Esophagus muscularis mucosa (tissue), 4 donors: ENCODE results near the gene RAB3B. TPM values are rescaled to one million over a fixed set of nuclear protein-coding genes. Genes with fewer than 3 reads are reported as not detected.
A peak's percentile ranks its signal among the peaks of the same experiment; 100 is the strongest.

Experiments
- DNase-seq: peaks from one replicate; pipeline ENCODE4 v3.0.0-alpha.2; 2017; ENCODE audit errors: extremely low spot score
- H3K27ac ChIP-seq, 4 donors: fragments of 200-600 bp; sonication (generic); replicated peaks in 1 of 4; 1 replicate in 3 of 4; 2 replicates in 1 of 4; pipeline ENCODE4 v1.5.1; 2016 to 2019; ENCODE audit warnings: mild to moderate bottlenecking in 1 of 4
- H3K27me3 ChIP-seq, 4 donors: fragments of 200-600 bp; sonication (generic); one replicate each; pipeline versions ENCODE4 v1.5.1 to v1.6.0; 2016 to 2019
- H3K36me3 ChIP-seq, 4 donors: fragments of 200-600 bp; sonication (generic); one replicate each; pipeline ENCODE4 v1.5.1; 2016 to 2019
- H3K4me1 ChIP-seq, 4 donors: fragments of 200-600 bp; sonication (generic); one replicate each; pipeline ENCODE4 v1.5.1; 2016 to 2019
- H3K4me3 ChIP-seq, 4 donors: fragments of 200-600 bp; sonication (generic); 1 replicate in 2 of 4; 2 replicates in 2 of 4; pipeline ENCODE4 v1.5.1; 2016 to 2019; ENCODE audit warnings: mild to moderate bottlenecking in 4 of 4, moderate library complexity in 1 of 4
- H3K9me3 ChIP-seq, 4 donors: fragments of 200-600 bp; sonication (generic); 1 replicate in 3 of 4; 2 replicates in 1 of 4; pipeline ENCODE4 v1.5.1; 2016 to 2019
- CTCF ChIP-seq, 3 experiments: fragments of 200-600 bp in 2 of 3; fragments of 450-650 bp in 1 of 3; sonication (generic) in 2 of 3; IDR thresholded peaks; one replicate each; pipeline ENCODE4 v1.5.1; 2017 to 2019; ENCODE audit warnings: antibody characterized with exemption in 3 of 3, mild to moderate bottlenecking in 2 of 3, moderate library complexity in 1 of 3
- EP300 ChIP-seq: sonication (generic); formaldehyde crosslinking; IDR thresholded peaks from one replicate; pipeline ENCODE4 v1.6.1; 2017; ENCODE audit warnings: antibody characterized with exemption
- POLR2A ChIP-seq: fragments of 450-650 bp; IDR thresholded peaks from one replicate; pipeline ENCODE4 v1.6.1; 2017; ENCODE audit warnings: antibody characterized with exemption, moderate library complexity, mild to moderate bottlenecking, low read depth
- POLR2AphosphoS5 ChIP-seq, 2 donors: sonication (generic); formaldehyde crosslinking; IDR thresholded peaks; one replicate each; pipeline ENCODE4 v1.6.1; 2017; ENCODE audit warnings: antibody characterized with exemption in 2 of 2
- WGBS: methylation state at CpG from one replicate; pipeline ENCODE4 v1.1.5; 2018; 5-methylcytosine and 5-hydroxymethylcytosine counted together
- intact Hi-C: fragments of 100-400 bp; cut with DNase I; formaldehyde crosslinking; loops from one replicate; pipeline ENCODE4 v1.15.1; 2023
- total RNA-seq, 4 donors: library from RNA; depleted of rRNA; stranded (reverse); fragments of >200 nt; gene quantifications; one replicate each; pipeline versions ENCODE4 v1.1.0 to v1.2.1, GENCODE V29; 2016

RAB3B gene
- total RNA-seq, 4 donors from 2014 or later: 0.42 to 1.3 (median 0.83) TPM

- intact Hi-C loops: no loop called here
- Histone ChIP-seq H3K4me1 (peaks cover 0 to 8% (median 3%) of the 10 kb centered on the region in 4 donors), H3K27me3 (peaks cover 0 to 16% (median 0%) of the 10 kb centered on the region in 4 donors), H3K36me3 (no peaks in the 10 kb centered on the region), H3K9me3 (no peaks in the 10 kb centered on the region), H3K27ac (no peak overlapping the region), H3K4me3 (no peak overlapping the region)
- no peak for DNase-seq
- TF ChIP-seq POLR2AphosphoS5 (IDR thresholded peaks at IDR 0.05) (no peak), POLR2A (no peak), EP300 (no peak), CTCF (IDR thresholded peaks at IDR 0.05) (no peak)
- 66% methylated on average over 4 of the region's 4 CpGs for WGBS
Measured at GRCh38 chr1:52003877-52004276, 13.4 kb upstream of the RAB3B start.

GRCh38 chr1:52002038-52002917, 11.8 kb upstream of the RAB3B start:
- DNase-seq: no peak
- Histone ChIP-seq H3K27ac (no peak overlapping the region), H3K9me3 (no peaks in the 10 kb centered on the region), H3K27me3 (peaks cover 0 to 16% (median 0%) of the 10 kb centered on the region in 4 donors), H3K36me3 (no peaks in the 10 kb centered on the region), H3K4me3 (no peak overlapping the region), H3K4me1 (peaks cover 0 to 2% (median under 1%) of the 10 kb centered on the region in 4 donors)
- TF ChIP-seq EP300 (no peak), CTCF (IDR thresholded peaks at IDR 0.05) (peak in 2 of 3 experiments; percentile 83 to 90)
- WGBS: 61% methylated on average over 9 of the region's 9 CpGs
- intact Hi-C loops: no loop called here

GRCh38 chr1:51998701-51999100, 8.2 kb upstream of the RAB3B start:
- Histone ChIP-seq H3K27me3 (peaks cover 0 to 22% (median 0%) of the 10 kb centered on the region in 4 donors), H3K36me3 (no peaks in the 10 kb centered on the region), H3K27ac (no peak overlapping the region), H3K4me1 (no peaks in the 10 kb centered on the region), H3K4me3 (no peak overlapping the region), H3K9me3 (no peaks in the 10 kb centered on the region)
- intact Hi-C loops: no loop called here
- DNase-seq: no peak
- 93% methylated on average over 1 of the region's 1 CpG for WGBS
- TF ChIP-seq CTCF (IDR thresholded peaks at IDR 0.05) (no peak), POLR2AphosphoS5 (IDR thresholded peaks at IDR 0.05) (no peak), POLR2A (no peak), EP300 (no peak)

- DNase-seq: no peak
- Histone ChIP-seq H3K36me3 (no peaks in the 10 kb centered on the region), H3K4me1 (no peaks in the 10 kb centered on the region), H3K9me3 (no peaks in the 10 kb centered on the region), H3K27me3 (peaks cover 0 to 30% (median 4%) of the 10 kb centered on the region in 4 donors), H3K27ac (no peak overlapping the region), H3K4me3 (no peak overlapping the region)
- intact Hi-C loops: no loop called here
- no peak for TF ChIP-seq CTCF (IDR thresholded peaks at IDR 0.05)
- no peak for TF ChIP-seq EP300
- TF ChIP-seq POLR2A: no peak
- TF ChIP-seq POLR2AphosphoS5 (IDR thresholded peaks at IDR 0.05): no peak
- 69% methylated on average over 4 of the region's 5 CpGs for WGBS
Measured at GRCh38 chr1:51997974-51998382, 7.5 kb upstream of the RAB3B start.
